Adrenal gland (tissue), 12 donors: Measurements from ENCODE around the gene BANF2. TPM values are rescaled to one million over a fixed set of nuclear protein-coding genes. Genes with fewer than 3 reads are reported as not detected.
"Not testable (repeated sequence)": the region's sequence is repeated elsewhere in the genome, so short reads cannot be mapped to it uniquely, and the experiment has no call there.

Experiments used
- DNase-seq, 7 donors: peaks; one replicate each; pipeline ENCODE4 v3.0.0-alpha.2; 2019 to 2020
- H3K27ac ChIP-seq, 5 donors: fragments of 200-600 bp; sonication (generic) in 4 of 5; 1 replicate in 3 of 5; 2 replicates in 2 of 5; pipeline versions ENCODE4 v1.5.1 to v1.8.0; 2016 to 2020; ENCODE audit warnings: mild to moderate bottlenecking in 1 of 5
- H3K27me3 ChIP-seq: fragments of 200-600 bp; 2 replicates; pipeline ENCODE4 v1.8.0; 2021
- H3K36me3 ChIP-seq, 2 donors: fragments of 200-600 bp; replicated peaks in 1 of 2; 1 replicate in 1 of 2; 2 replicates in 1 of 2; pipeline versions ENCODE4 v1.5.1 to v1.8.0; 2018 to 2022
- H3K4me1 ChIP-seq, 2 donors: fragments of 200-600 bp; replicated peaks in 1 of 2; 1 replicate in 1 of 2; 2 replicates in 1 of 2; pipeline versions ENCODE4 v1.5.1 to v1.8.0; 2018 to 2021
- H3K4me3 ChIP-seq, 4 donors: fragments of 200-600 bp; sonication (generic) in 3 of 4; one replicate each; pipeline ENCODE4 v1.5.1; 2016 to 2018
- H3K9me3 ChIP-seq, 3 donors: fragments of 200-600 bp; sonication (generic) in 1 of 3; replicated peaks in 1 of 3; 1 replicate in 2 of 3; 2 replicates in 1 of 3; pipeline versions ENCODE4 v1.5.1 to v1.8.0; 2016 to 2021
- POLR2A ChIP-seq, 2 donors: fragments of 450-650 bp; IDR thresholded peaks; one replicate each; pipeline ENCODE4 v1.6.1; 2017; ENCODE audit warnings: antibody characterized with exemption in 2 of 2, mild to moderate bottlenecking in 2 of 2, moderate library complexity in 1 of 2
- WGBS, 4 donors: extraction: QIAGEN DNeasy Blood & Tissue Kit in 2 of 4; methylation state at CpG; one replicate each; pipeline versions ENCODE4 v1.1.5 to v1.1.7; 2013 to 2017; 5-methylcytosine and 5-hydroxymethylcytosine counted together
- intact Hi-C, 2 donors: fragments of 100-400 bp; cut with DNase I; formaldehyde crosslinking; loops; one replicate each; pipeline versions ENCODE4 v1.14.1 to v1.15.0; 2022 to 2023
- polyA plus RNA-seq, 3 donors: library from polyadenylated mRNA; stranded (reverse); fragments of 200-250 nt in 2 of 3; fragments of 350-450 nt in 1 of 3; fragmentation: Illumina TruSeq in 1 of 3; extraction: RNeasy Lipid Tissue Mini Kit (QIAGEN cat#74804) in 1 of 3; gene quantifications; one replicate each; pipeline ENCODE4 v1.2.3, GENCODE V29; 2013 to 2014
- total RNA-seq, 9 donors: library from RNA; depleted of rRNA in 4 of 9; stranded (reverse); fragments of >200 nt in 4 of 9; fragments of 120-200 nt in 1 of 9; fragmentation: NEBNext Ultra II Directional in 1 of 9; extraction: Animal tissue kit (Norgen Biotek cat#: 25700) in 1 of 9; gene quantifications; one replicate each; pipeline versions ENCODE4 v1.1.0 to v1.2.4, GENCODE V29; 2013 to 2023
- TF ChIP-seq, protein P1 (sequence below), 6 experiments: fragments of 450-650 bp in 4 of 6; fragments of 200-600 bp in 2 of 6; sonication (generic) in 1 of 6; IDR thresholded peaks; 1 replicate in 5 of 6; 2 replicates in 1 of 6; pipeline versions ENCODE4 v1.5.1 to v1.8.0; 2016 to 2021; ENCODE audit warnings: antibody characterized with exemption in 6 of 6, mild to moderate bottlenecking in 2 of 6, moderate library complexity in 1 of 6
- donor health status: healthy with polysubstance abuse.
- donor health status: Bipolar disorder and iron deficiency.
- donor health status: DM: yes; HTN: yes; CAD: no.
- donor health status: DM: no; HTN: no; CAD: no.
- donor health status: DM: no; HTN: no; CAD: no.
- donor health status: DM: yes; HTN: yes; CAD: no.

Gene BANF2
- total and polyA plus RNA-seq, 12 donors, result not detected

DNA sequence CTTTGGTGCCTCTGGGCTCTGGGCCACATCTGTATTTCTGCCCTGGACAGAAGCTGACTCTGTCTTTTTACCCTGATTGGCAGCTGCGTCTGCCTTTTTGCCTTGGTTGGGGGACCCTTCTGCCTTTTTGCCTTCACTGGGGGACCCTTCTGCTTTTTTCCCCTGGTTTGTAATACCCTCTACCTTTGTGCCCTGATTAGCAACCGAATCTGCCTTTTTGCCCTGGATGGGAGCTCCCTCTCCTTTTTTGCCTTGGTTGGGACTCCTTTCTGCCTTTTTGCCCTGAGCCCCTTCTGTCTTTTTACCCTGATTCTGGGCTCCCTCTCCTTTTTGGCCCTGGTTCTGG is 41.1 kb upstream of the BANF2 start:
- WGBS, 4 donors, result 91 to 100% (median 99%) methylated on average over 2 of the region's 2 CpGs
- TF ChIP-seq, protein P1, sequence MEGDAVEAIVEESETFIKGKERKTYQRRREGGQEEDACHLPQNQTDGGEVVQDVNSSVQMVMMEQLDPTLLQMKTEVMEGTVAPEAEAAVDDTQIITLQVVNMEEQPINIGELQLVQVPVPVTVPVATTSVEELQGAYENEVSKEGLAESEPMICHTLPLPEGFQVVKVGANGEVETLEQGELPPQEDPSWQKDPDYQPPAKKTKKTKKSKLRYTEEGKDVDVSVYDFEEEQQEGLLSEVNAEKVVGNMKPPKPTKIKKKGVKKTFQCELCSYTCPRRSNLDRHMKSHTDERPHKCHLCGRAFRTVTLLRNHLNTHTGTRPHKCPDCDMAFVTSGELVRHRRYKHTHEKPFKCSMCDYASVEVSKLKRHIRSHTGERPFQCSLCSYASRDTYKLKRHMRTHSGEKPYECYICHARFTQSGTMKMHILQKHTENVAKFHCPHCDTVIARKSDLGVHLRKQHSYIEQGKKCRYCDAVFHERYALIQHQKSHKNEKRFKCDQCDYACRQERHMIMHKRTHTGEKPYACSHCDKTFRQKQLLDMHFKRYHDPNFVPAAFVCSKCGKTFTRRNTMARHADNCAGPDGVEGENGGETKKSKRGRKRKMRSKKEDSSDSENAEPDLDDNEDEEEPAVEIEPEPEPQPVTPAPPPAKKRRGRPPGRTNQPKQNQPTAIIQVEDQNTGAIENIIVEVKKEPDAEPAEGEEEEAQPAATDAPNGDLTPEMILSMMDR (IDR thresholded peaks at IDR 0.05), result no peak
- no peak for TF ChIP-seq POLR2A (IDR thresholded peaks at IDR 0.05)
- peaks cover 18 to 44% of the 10 kb centered on the region in 2 donors for H3K4me1 ChIP-seq
- DNase-seq, result peak in 3 of 7 donors; percentile 6 to 20 (median 17)
- intact Hi-C loops, result no loop called here
- no peak overlapping the region for H3K4me3 ChIP-seq
- H3K9me3 ChIP-seq, result no peaks in the 10 kb centered on the region
- no peak overlapping the region for H3K27ac ChIP-seq
- H3K27me3 ChIP-seq, result no peaks in the 10 kb centered on the region
- H3K36me3 ChIP-seq, result peaks cover 0 to 20% of the 10 kb centered on the region in 2 donors

DNA sequence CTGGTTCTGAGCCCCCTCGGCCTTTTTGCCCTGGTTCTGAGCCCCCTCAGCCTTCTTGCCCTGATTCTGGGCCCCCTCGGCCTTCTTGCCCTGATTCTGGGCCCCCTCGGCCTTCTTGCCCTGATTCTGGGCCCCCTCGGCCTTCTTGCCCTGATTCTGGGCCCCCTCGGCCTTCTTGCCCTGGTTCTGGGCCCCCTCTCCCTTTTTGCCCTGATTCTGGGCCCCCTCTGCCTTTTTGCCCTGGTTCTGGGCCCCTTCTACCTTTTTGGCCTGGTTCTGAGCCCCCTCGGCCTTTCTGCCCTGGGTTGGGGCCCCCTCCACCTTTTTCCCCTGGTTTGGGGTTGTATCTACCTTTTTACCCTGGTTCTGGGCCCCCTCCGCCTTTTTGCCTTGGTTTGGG is 40.4 kb upstream of the BANF2 start:
- H3K27ac ChIP-seq, DNase-seq, intact Hi-C loops, H3K27me3 ChIP-seq, H3K9me3 ChIP-seq, H3K4me3 ChIP-seq: not testable (repeated sequence)
- H3K4me1 ChIP-seq, result peaks cover 18 to 44% of the 10 kb centered on the region in 2 donors
- 89 to 100% (median 92%) methylated on average over 6 to 7 of the region's 7 CpGs for WGBS, 4 donors
- peaks cover 0 to 15% of the 10 kb centered on the region in 2 donors for H3K36me3 ChIP-seq

DNA sequence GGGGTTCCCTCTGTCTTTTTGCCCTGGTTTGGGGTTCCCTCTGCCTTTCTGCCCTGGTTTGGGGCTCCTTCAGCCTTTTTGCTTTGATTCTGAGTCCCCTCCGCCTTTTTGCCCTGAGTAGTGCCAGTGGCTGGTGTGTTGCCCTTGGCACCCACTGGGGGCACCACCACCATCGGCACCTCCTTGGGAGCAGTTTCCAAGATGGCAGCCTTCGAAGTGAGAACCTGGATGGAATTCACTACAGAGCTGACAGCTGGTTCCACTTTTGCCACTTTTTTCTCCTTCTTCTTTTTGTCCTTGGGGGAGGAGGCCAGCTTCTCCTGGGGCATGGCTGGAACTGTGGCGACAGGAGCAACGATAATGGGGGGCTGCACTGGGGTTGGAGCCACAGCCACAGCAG is 40.0 kb upstream of the BANF2 start:
- WGBS, 4 donors, result 93 to 99% (median 98%) methylated on average over 5 of the region's 5 CpGs
- H3K9me3 ChIP-seq, result no peaks in the 10 kb centered on the region
- peaks cover 18 to 44% of the 10 kb centered on the region in 2 donors for H3K4me1 ChIP-seq
- peaks cover 0 to 12% of the 10 kb centered on the region in 2 donors for H3K36me3 ChIP-seq
- intact Hi-C loops, result no loop called here
- H3K27ac ChIP-seq, result peak overlapping the region in 2 of 5 donors; percentile 3 to 4
- DNase-seq, result peak in 3 of 7 donors; percentile 6 to 36 (median 14)
- H3K27me3 ChIP-seq, result no peaks in the 10 kb centered on the region
- no peak overlapping the region for H3K4me3 ChIP-seq
- TF ChIP-seq POLR2A (IDR thresholded peaks at IDR 0.05), result no peak
- TF ChIP-seq, protein P1 (IDR thresholded peaks at IDR 0.05), result no peak

DNA sequence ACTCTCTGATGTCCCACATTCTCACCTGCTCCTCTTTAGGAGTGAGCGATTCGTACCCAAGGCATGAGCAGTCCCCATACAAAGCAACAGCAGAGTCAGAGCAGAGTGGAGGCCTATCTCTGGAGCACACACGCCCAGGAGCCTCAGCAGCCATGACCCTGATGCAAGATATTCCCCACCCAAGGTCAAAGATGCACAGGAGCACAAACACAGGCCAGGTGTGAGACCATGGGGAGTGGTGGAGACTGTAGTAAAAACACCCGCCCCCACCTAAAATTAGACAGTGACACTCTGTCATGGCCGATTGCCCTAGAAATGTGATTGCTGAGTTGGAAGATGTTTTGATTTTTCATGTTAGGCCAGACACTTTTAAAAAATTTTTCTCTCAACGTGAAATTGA is 39.1 kb upstream of the BANF2 start:
- WGBS, 4 donors, result 67 to 74% (median 72%) methylated on average over 6 of the region's 6 CpGs

More for the DNA sequence above, 39.1 kb upstream of the BANF2 start:
- H3K4me1 ChIP-seq, result peaks cover 18 to 44% of the 10 kb centered on the region in 2 donors
- no peak for TF ChIP-seq POLR2A (IDR thresholded peaks at IDR 0.05)
- TF ChIP-seq, protein P1 (IDR thresholded peaks at IDR 0.05), result no peak
- peaks cover 0 to 12% of the 10 kb centered on the region in 2 donors for H3K36me3 ChIP-seq
- peak in 1 of 7 donors; percentile 19 for DNase-seq
- peak overlapping the region in 2 of 5 donors; percentile 29 to 80 for H3K27ac ChIP-seq
- no peaks in the 10 kb centered on the region for H3K27me3 ChIP-seq
- no peak overlapping the region for H3K4me3 ChIP-seq
- H3K9me3 ChIP-seq, result no peaks in the 10 kb centered on the region
- intact Hi-C loops, result no loop called here
